Calu3 (cell line): Measurements from ENCODE around the gene EGFLAM. TPM values are rescaled to one million over a fixed set of nuclear protein-coding genes. Genes with fewer than 3 reads are reported as not detected.

Experiments
- BruUV-seq: library from RNA; stranded (reverse); fragments of 400-500 nt; replicated peaks from 2 replicates; lab custom pipeline; 2021; lab: Mats Ljungman, UMichigan
- CTCF ChIA-PET: fragments of 300-600 bp; sonication (Branson Sonifier 250); formaldehyde crosslinking; loops from one replicate; lab custom pipeline; 2022; ENCODE audit warnings: antibody characterized with exemption; lab: Charles Lee
- DNase-seq: peaks from one replicate; pipeline ENCODE4 v3.0.0; 2022
- H3K27ac Mint-ChIP-seq: one replicate; pipeline ENCODE4 v1.8.0; 2022; ENCODE audit warnings: mixed read lengths; ENCODE audit not compliant: unreplicated experiment
- H3K27me3 Mint-ChIP-seq: one replicate; pipeline ENCODE4 v1.8.0; 2022; ENCODE audit warnings: mixed read lengths; ENCODE audit not compliant: unreplicated experiment
- H3K36me3 Mint-ChIP-seq: one replicate; pipeline ENCODE4 v1.8.0; 2022; ENCODE audit warnings: mild to moderate bottlenecking, moderate library complexity, mixed read lengths; ENCODE audit not compliant: insufficient read depth, unreplicated experiment
- H3K4me1 Mint-ChIP-seq: one replicate; pipeline ENCODE4 v1.8.0; 2022; ENCODE audit warnings: mild to moderate bottlenecking, low read depth, mixed read lengths; ENCODE audit not compliant: unreplicated experiment
- H3K4me3 Mint-ChIP-seq: one replicate; pipeline ENCODE4 v1.8.0; 2022; ENCODE audit warnings: mild to moderate bottlenecking, low read depth, moderate library complexity, mixed read lengths; ENCODE audit not compliant: unreplicated experiment
- H3K9me3 Mint-ChIP-seq: one replicate; pipeline ENCODE4 v1.8.0; 2022; ENCODE audit warnings: low read depth, mixed read lengths; ENCODE audit not compliant: unreplicated experiment
- intact Hi-C: fragments of 100-400 bp; cut with micrococcal nuclease; formaldehyde crosslinking; loops from one replicate; pipeline ENCODE4 v1.10.0; 2022; ENCODE audit not compliant: unreplicated experiment
- total RNA-seq: library from RNA; stranded (reverse); gene quantifications from 2 replicates; pipeline ENCODE4 v1.2.3, GENCODE V29; 2022
- TF ChIP-seq, protein P1 (sequence below): fragments of 200-600 bp; IDR thresholded peaks from one replicate; pipeline ENCODE4 v1.8.0; 2022; ENCODE audit warnings: antibody characterized with exemption; ENCODE audit not compliant: unreplicated experiment

Gene EGFLAM
- total RNA-seq, 1 experiment from 2014 or later, result not detected

GRCh38 chr5:38341641-38342040 lies 83.3 kb downstream of the EGFLAM start:
- TF ChIP-seq, protein P1, sequence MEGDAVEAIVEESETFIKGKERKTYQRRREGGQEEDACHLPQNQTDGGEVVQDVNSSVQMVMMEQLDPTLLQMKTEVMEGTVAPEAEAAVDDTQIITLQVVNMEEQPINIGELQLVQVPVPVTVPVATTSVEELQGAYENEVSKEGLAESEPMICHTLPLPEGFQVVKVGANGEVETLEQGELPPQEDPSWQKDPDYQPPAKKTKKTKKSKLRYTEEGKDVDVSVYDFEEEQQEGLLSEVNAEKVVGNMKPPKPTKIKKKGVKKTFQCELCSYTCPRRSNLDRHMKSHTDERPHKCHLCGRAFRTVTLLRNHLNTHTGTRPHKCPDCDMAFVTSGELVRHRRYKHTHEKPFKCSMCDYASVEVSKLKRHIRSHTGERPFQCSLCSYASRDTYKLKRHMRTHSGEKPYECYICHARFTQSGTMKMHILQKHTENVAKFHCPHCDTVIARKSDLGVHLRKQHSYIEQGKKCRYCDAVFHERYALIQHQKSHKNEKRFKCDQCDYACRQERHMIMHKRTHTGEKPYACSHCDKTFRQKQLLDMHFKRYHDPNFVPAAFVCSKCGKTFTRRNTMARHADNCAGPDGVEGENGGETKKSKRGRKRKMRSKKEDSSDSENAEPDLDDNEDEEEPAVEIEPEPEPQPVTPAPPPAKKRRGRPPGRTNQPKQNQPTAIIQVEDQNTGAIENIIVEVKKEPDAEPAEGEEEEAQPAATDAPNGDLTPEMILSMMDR, result no peak
- Mint-ChIP-seq H3K36me3 (no peaks in the 10 kb centered on the region), H3K4me1 (no peaks in the 10 kb centered on the region), H3K4me3 (no peak overlapping the region), H3K9me3 (peaks cover 2% of the 10 kb centered on the region), H3K27ac (no peak overlapping the region), H3K27me3 (peaks cover 80% of the 10 kb centered on the region)
- CTCF ChIA-PET, result no interaction called here
- BruUV-seq, result no TSS peak
- intact Hi-C loops, result no loop called here
- no peak for DNase-seq

GRCh38 chr5:38342261-38342660 lies 83.9 kb downstream of the EGFLAM start:
- no peak for DNase-seq
- Mint-ChIP-seq H3K27ac (no peak overlapping the region), H3K9me3 (peaks cover 3% of the 10 kb centered on the region), H3K27me3 (peaks cover 83% of the 10 kb centered on the region), H3K4me3 (no peak overlapping the region), H3K36me3 (no peaks in the 10 kb centered on the region), H3K4me1 (peaks cover 2% of the 10 kb centered on the region)
- TF ChIP-seq, protein P1, result no peak
- BruUV-seq, result no TSS peak
- intact Hi-C loops, result no loop called here
- CTCF ChIA-PET, result no interaction called here

GRCh38 chr5:38344891-38345290 lies 86.5 kb downstream of the EGFLAM start:
- Mint-ChIP-seq H3K36me3 (no peaks in the 10 kb centered on the region), H3K4me1 (peaks cover 8% of the 10 kb centered on the region), H3K9me3 (peaks cover 6% of the 10 kb centered on the region), H3K4me3 (no peak overlapping the region), H3K27ac (no peak overlapping the region), H3K27me3 (peaks cover 82% of the 10 kb centered on the region)
- no peak for DNase-seq
- CTCF ChIA-PET, result no interaction called here
- no TSS peak for BruUV-seq
- TF ChIP-seq, protein P1, result no peak
- intact Hi-C loops, result no loop called here

GRCh38 chr5:38346593-38346992 lies 88.2 kb downstream of the EGFLAM start:
- BruUV-seq, result no TSS peak
- peaks cover 6% of the 10 kb centered on the region for H3K9me3 Mint-ChIP-seq
- intact Hi-C loops, result no loop called here
- no peaks in the 10 kb centered on the region for H3K36me3 Mint-ChIP-seq
- no peak overlapping the region for H3K27ac Mint-ChIP-seq
- TF ChIP-seq, protein P1, result no peak
- DNase-seq, result no peak
- CTCF ChIA-PET, result no interaction called here
- H3K4me3 Mint-ChIP-seq, result no peak overlapping the region
- H3K4me1 Mint-ChIP-seq, result peaks cover 8% of the 10 kb centered on the region
- peaks cover 80% of the 10 kb centered on the region for H3K27me3 Mint-ChIP-seq
